PC-3 (cell line): Measurements from ENCODE around the gene ZFP36L2. TPM values are rescaled to one million over a fixed set of nuclear protein-coding genes. Genes with fewer than 3 reads are reported as not detected.

ENCODE experiments used
- ATAC-seq: fragments of 200-7000 bp; cut with Tn5 transposase; 2 replicates; pipeline ENCODE4 v1.9.1; 2020; ENCODE audit warnings: mild to moderate bottlenecking, moderate library complexity
- BruUV-seq: library from RNA; stranded (reverse); fragments of 400-500 nt; replicated peaks from 2 replicates; lab custom pipeline; 2021; lab: Mats Ljungman, UMichigan
- CTCF ChIA-PET: fragments of 300-600 bp; sonication (Branson Sonifier 250); formaldehyde crosslinking; loops from one replicate; lab custom pipeline; 2022; ENCODE audit warnings: antibody characterized with exemption; lab: Charles Lee
- POLR2A ChIA-PET: fragments of 300-600 bp; sonication (Branson Sonifier 250); formaldehyde crosslinking; loops from one replicate; lab custom pipeline; 2022; ENCODE audit warnings: antibody characterized with exemption; ENCODE audit not compliant: unreplicated experiment; lab: Charles Lee
- DNase-seq: peaks from one replicate; pipeline ENCODE4 v3.0.0-alpha.2; 2015
- H2AFZ ChIP-seq: fragments of 300-600 bp; sonication (generic); 2 replicates; pipeline ENCODE4 v1.6.0; 2016; ENCODE audit warnings: antibody characterized with exemption, low read length
- H3F3A ChIP-seq: fragments of 300-600 bp; sonication (generic); one replicate; pipeline ENCODE4 v1.6.0; 2017; ENCODE audit warnings: antibody characterized with exemption, low read length, control low read depth, mild to moderate bottlenecking; ENCODE audit not compliant: unreplicated experiment
- H3K27ac ChIP-seq: fragments of 300-600 bp; sonication (generic); 2 replicates; pipeline ENCODE4 v1.5.1; 2016; ENCODE audit warnings: mild to moderate bottlenecking, low read length
- H3K27me3 ChIP-seq: fragments of 300-600 bp; sonication (generic); 2 replicates; pipeline ENCODE4 v1.6.1; 2016; ENCODE audit warnings: low read length, mixed read lengths
- H3K36me3 ChIP-seq: fragments of 300-600 bp; sonication (generic); 2 replicates; pipeline ENCODE4 v1.6.1; 2016; ENCODE audit warnings: low read depth, mixed run types, low read length, mixed read lengths
- H3K4me1 ChIP-seq: fragments of 300-600 bp; sonication (generic); 2 replicates; pipeline ENCODE4 v1.5.1; 2016; ENCODE audit warnings: low read length; ENCODE audit not compliant: insufficient read depth
- H3K4me2 ChIP-seq: fragments of 300-600 bp; sonication (generic); 2 replicates; pipeline ENCODE4 v1.6.0; 2016; ENCODE audit warnings: low read length
- H3K4me3 ChIP-seq: fragments of 300-600 bp; sonication (generic); 2 replicates; pipeline ENCODE4 v1.5.1; 2016; ENCODE audit warnings: mild to moderate bottlenecking, low read length, mixed read lengths
- H3K79me2 ChIP-seq: fragments of 300-600 bp; sonication (generic); 2 replicates; pipeline ENCODE4 v1.6.1; 2017; ENCODE audit warnings: low read length, mixed read lengths
- H3K9ac ChIP-seq: fragments of 300-600 bp; sonication (generic); 2 replicates; pipeline ENCODE4 v1.6.0; 2016; ENCODE audit warnings: mild to moderate bottlenecking, low read length
- H3K9me2 ChIP-seq: fragments of 300-600 bp; sonication (generic); replicated peaks from 2 replicates; pipeline ENCODE4 v1.6.1; 2016; ENCODE audit warnings: mixed run types, low read length, mixed read lengths
- H3K9me3 ChIP-seq: fragments of 300-600 bp; sonication (generic); 2 replicates; pipeline ENCODE4 v1.6.1; 2016; ENCODE audit warnings: low read length, mixed read lengths
- H4K20me1 ChIP-seq: fragments of 300-600 bp; sonication (generic); 2 replicates; pipeline ENCODE4 v1.6.1; 2016; ENCODE audit warnings: low read length, mixed read lengths
- CTCF ChIP-seq: fragments of 300-600 bp; sonication (generic); conservative IDR thresholded peaks from 2 replicates; pipeline ENCODE4 v1.5.1; 2017; ENCODE audit warnings: antibody characterized with exemption, low read depth, mild to moderate bottlenecking, low read length
- EZH2 ChIP-seq: fragments of 300-600 bp; sonication (generic); IDR thresholded peaks from one replicate; pipeline ENCODE4 v1.6.1; 2017; ENCODE audit warnings: antibody characterized with exemption, mild to moderate bottlenecking, low read length; ENCODE audit not compliant: unreplicated experiment
- EZH2phosphoT487 ChIP-seq: fragments of 300-600 bp; sonication (generic); IDR thresholded peaks from 2 replicates; pipeline ENCODE4 v1.6.1; 2018; ENCODE audit warnings: mild to moderate bottlenecking, antibody characterized with exemption, low read length, borderline replicate concordance
- intact Hi-C: fragments of 100-400 bp; cut with micrococcal nuclease; formaldehyde crosslinking; loops from 2 replicates; pipeline ENCODE4 v1.9.0; 2023
- total RNA-seq: library from RNA; depleted of rRNA; stranded (reverse); fragments of >200 nt; gene quantifications from 2 replicates; pipeline ENCODE4 v1.2.3, GENCODE V29; 2014

The ZFP36L2 gene
- total RNA-seq, 1 experiment from 2014 or later, result 14.8 TPM

GRCh38 chr2:43274055-43274454 is 47.6 kb upstream of the ZFP36L2 start:
- H3K9ac ChIP-seq, result no peak overlapping the region
- no peaks in the 10 kb centered on the region for H4K20me1 ChIP-seq
- CTCF ChIA-PET, result no interaction called here
- intact Hi-C loops, result no loop called here
- no peak for DNase-seq
- POLR2A ChIA-PET, result no interaction called here
- no peaks in the 10 kb centered on the region for H3K36me3 ChIP-seq
- H3K4me3 ChIP-seq, result no peak overlapping the region
- H3K79me2 ChIP-seq, result no peaks in the 10 kb centered on the region
- no peak for ATAC-seq
- H3K27me3 ChIP-seq, result no peaks in the 10 kb centered on the region
- TF ChIP-seq EZH2phosphoT487, result no peak
- TF ChIP-seq CTCF, result no peak
- TF ChIP-seq EZH2, result no peak
- no peaks in the 10 kb centered on the region for H3F3A ChIP-seq
- no peaks in the 10 kb centered on the region for H3K9me2 ChIP-seq
- H3K27ac ChIP-seq, result no peak overlapping the region
- H3K4me1 ChIP-seq, result peaks cover 10% of the 10 kb centered on the region
- H3K9me3 ChIP-seq, result no peaks in the 10 kb centered on the region
- H2AFZ ChIP-seq, result no peak overlapping the region
- no peak overlapping the region for H3K4me2 ChIP-seq
- no TSS peak for BruUV-seq

- Histone ChIP-seq H2AFZ (no peak overlapping the region), H3K27me3 (no peaks in the 10 kb centered on the region), H3K36me3 (no peaks in the 10 kb centered on the region), H3K27ac (no peak overlapping the region), H3K4me1 (peaks cover 9% of the 10 kb centered on the region), H3K9me2 (no peaks in the 10 kb centered on the region), H3K9ac (no peak overlapping the region), H4K20me1 (no peaks in the 10 kb centered on the region), H3K9me3 (no peaks in the 10 kb centered on the region), H3K4me2 (no peak overlapping the region), H3K79me2 (no peaks in the 10 kb centered on the region), H3F3A (no peaks in the 10 kb centered on the region), H3K4me3 (no peak overlapping the region)
- ATAC-seq (peak; percentile 29; the same call in 1 of the 2 replicates), DNase-seq (no peak)
- ChIA-PET CTCF (no interaction called here), POLR2A (no interaction called here)
- TF ChIP-seq EZH2phosphoT487 (no peak), EZH2 (no peak), CTCF (no peak)
- BruUV-seq, result no TSS peak
- intact Hi-C loops, result no loop called here
Observed at GRCh38 chr2:43273529-43273928, 47.1 kb upstream of the ZFP36L2 start.

- Histone ChIP-seq H3K9me2 (no peaks in the 10 kb centered on the region), H3K4me3 (no peak overlapping the region), H3F3A (no peaks in the 10 kb centered on the region), H3K9ac (no peak overlapping the region), H3K9me3 (no peaks in the 10 kb centered on the region), H2AFZ (no peak overlapping the region), H3K4me2 (no peak overlapping the region), H3K27ac (no peak overlapping the region), H3K4me1 (no peaks in the 10 kb centered on the region), H3K79me2 (no peaks in the 10 kb centered on the region), H4K20me1 (no peaks in the 10 kb centered on the region), H3K36me3 (no peaks in the 10 kb centered on the region), H3K27me3 (no peaks in the 10 kb centered on the region)
- no TSS peak for BruUV-seq
- intact Hi-C loops, result no loop called here
- TF ChIP-seq CTCF (peak; percentile 54), EZH2 (no peak), EZH2phosphoT487 (no peak)
- ATAC-seq (no peak), DNase-seq (no peak)
- POLR2A ChIA-PET, result no interaction called here
- CTCF ChIA-PET, result interaction anchor here (0.7 kb wide), 2 partner anchors 178 to 443 kb away, joined by 3 to 6 read pairs; no protein-coding TSS in a partner anchor
Observed at GRCh38 chr2:43270930-43271615, 44.7 kb upstream of the ZFP36L2 start.
